Kidney glomerular epithelial cell (primary cell): Measurements from ENCODE around the gene GUCY2C.

Experiments
- DNase-seq: peaks from one replicate; lab custom pipeline; 2025; lab: John Stamatoyannopoulos, UW

Gene GUCY2C

DNA sequence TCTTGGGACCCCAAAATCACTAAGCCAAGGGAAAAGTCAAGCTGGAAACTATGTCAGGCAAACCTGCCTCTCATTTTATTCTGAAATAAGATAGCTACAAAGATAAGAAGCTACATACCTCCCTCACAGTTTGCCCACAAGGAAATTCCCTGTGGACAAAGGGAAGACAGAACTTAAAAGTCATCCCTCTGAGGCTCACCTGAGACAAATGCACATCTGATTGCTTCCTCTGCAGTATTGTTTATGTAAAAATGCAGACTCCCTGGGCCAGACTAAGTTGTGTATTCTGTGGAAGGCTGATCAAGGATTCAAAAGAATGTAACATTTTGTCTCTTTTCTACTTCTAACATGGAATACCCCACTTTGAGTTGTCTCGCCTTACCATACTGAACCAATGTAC, 126.2 kb downstream of the GUCY2C start:
- no peak for DNase-seq

DNA sequence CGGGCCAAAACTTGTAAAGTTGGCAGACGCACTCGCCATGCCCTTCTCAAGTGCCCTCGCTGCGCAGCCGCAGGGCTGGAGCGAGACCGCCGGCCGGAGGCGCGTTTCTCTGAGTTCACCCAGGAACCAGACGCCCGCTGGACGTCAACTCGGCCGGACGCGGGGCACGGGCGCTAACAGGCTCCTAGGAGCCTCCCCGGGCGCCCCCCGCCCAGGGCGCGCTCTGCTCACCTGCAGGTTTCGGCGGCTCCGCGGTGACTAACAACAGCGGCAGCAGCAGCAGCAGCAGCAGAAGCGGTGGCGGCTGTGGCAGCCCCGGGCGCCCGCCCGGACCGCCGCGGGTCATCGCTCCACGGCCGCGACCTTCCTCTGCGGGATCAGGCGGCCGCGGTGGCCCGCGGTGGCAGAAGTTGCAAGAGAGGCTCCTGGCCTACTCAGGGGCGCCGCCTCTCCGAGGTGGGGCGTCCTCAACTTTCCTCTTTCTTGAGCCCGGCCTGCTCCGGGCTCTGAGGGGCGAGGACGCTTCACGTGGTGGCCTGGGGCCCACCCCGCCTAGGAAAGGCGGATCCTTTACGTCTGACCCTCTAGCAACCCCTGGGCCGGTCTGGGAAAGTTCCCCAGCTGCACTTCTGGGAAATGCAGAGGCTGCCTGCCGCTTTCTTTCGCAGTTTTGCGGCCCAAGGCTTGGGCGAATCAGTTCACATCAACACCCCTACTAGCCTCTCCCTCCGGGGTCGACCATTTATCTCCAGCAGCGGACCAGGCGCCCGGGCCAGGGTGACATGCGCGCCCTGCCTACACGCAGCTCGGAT, 128.8 kb downstream of the GUCY2C start, which contains the start of gene PLBD1:
PLBD1 (minus strand) TSS at position 533 of the 812 bp plus-strand sequence; CDS start at position 346, 187 bp downstream.
- DNase-seq = no peak

DNA sequence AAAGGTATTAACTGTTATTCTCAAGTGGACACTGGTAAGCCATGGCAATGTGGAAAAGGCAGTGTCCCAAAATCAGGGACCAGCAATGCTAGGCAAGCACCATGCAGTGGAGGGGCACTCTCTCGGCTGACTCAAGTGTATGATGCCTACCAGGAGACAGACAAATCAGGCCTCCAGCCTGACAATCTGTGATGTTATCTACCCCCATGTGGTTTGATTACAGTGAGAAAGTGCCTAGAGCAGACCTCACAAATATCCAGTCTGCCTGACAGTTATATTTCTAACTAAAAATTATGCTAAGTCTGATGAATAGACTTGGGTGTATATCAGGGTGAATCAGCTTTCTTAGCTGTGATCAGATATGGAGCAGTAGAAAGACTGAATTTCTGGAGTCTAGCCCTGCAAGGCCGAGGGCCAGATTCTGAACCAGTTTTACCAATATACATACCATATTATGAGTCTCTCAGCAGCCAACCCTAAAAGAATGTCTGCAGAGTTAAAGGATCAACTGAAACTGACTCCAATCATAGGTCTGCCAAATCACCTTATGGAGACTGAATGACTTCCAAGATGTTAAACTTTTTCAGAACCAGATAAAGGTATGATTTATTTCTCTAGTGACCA, 132.0 kb downstream of the GUCY2C start:
- DNase-seq = no peak

DNA sequence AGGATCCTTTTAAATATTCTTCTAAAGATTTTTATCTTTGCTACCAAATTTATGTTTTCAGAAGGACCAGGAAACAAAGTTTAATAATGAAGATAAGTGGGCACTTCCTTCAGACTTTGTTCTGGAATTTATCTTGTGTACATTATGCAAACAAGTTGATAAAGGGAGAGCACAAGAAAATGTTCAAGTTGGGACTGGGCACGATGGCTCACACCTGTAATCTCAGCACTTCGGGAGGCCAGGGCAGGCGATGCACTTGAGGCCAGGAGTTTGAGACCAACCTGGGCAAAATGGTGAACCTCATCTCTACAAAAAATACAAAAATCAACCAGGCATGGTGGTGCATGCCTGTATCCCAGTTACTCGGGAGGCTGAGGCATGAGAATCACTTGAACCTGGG, 133.4 kb downstream of the GUCY2C start:
- no peak for DNase-seq
